Chondrocyte (in vitro differentiated cells): ENCODE data around the gene MTA1. TPM values are rescaled to one million over a fixed set of nuclear protein-coding genes. Genes with fewer than 3 reads are reported as not detected.

Source experiments
- DNase-seq: peaks from one replicate; pipeline ENCODE4 v3.0.0; 2021; ENCODE audit warnings: mixed read lengths, low spot score
- H3K27ac Mint-ChIP-seq: one replicate; pipeline ENCODE4 v1.8.0; 2021; ENCODE audit warnings: mild to moderate bottlenecking, moderate library complexity, mixed read lengths; ENCODE audit not compliant: unreplicated experiment
- H3K27me3 Mint-ChIP-seq: 2 replicates; pipeline ENCODE4 v1.8.0; 2021; ENCODE audit warnings: low read depth, mixed read lengths
- H3K36me3 Mint-ChIP-seq: 2 replicates; pipeline ENCODE4 v1.8.0; 2021; ENCODE audit warnings: low read depth, mixed read lengths
- H3K4me1 Mint-ChIP-seq: 2 replicates; pipeline ENCODE4 v1.8.0; 2021; ENCODE audit warnings: low read depth, mild to moderate bottlenecking, mixed read lengths
- H3K4me3 Mint-ChIP-seq: one replicate; pipeline ENCODE4 v1.8.0; 2021; ENCODE audit warnings: mild to moderate bottlenecking, moderate library complexity, mixed read lengths; ENCODE audit not compliant: unreplicated experiment
- H3K9me3 Mint-ChIP-seq: 2 replicates; pipeline ENCODE4 v1.8.0; 2021; ENCODE audit warnings: low read depth, mixed read lengths
- CTCF ChIP-seq: fragments of 200-600 bp; sonication (generic); IDR thresholded peaks from 2 replicates; pipeline ENCODE4 v1.5.0; 2021; ENCODE audit warnings: antibody characterized with exemption, mild to moderate bottlenecking, moderate library complexity
- total RNA-seq: library from RNA; stranded (reverse); gene quantifications from 3 replicates; pipeline ENCODE4 v1.2.1, GENCODE V29; 2021

MTA1 gene
- total RNA-seq, 1 donor from 2014 or later, result 83.6 TPM

DNA sequence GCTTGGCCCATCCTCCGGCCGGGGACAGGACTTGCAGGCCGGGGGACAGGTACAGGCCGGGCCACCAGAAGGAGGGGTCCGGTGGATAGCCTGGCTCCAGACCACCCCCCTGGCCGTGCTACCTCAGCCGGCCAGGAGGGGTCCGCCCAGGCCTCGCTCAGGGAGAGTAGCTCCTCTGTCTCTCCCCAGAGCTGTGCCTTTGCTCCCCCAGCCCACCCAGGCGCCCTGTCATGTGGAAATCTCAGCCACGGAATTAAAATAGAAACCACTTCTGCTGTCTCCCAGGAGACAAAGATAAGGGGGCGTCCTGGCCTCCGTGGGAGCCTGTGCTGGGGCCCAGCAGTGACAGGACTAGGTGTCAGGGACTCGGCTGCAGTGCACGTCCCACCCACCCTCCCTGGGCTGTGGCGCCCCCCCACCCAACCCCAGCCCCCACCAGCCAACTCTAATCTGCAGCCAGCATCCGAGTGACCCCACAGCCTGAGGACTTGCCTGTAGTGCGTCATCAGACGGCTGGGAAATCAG is 51.7 kb downstream of the MTA1 start:
- H3K27me3 Mint-ChIP-seq, result no peaks in the 10 kb centered on the region
- H3K4me1 Mint-ChIP-seq, result peaks cover 20% of the 10 kb centered on the region
- no peak for DNase-seq
- H3K27ac Mint-ChIP-seq, result no peak overlapping the region
- H3K36me3 Mint-ChIP-seq, result no peaks in the 10 kb centered on the region
- H3K9me3 Mint-ChIP-seq, result no peaks in the 10 kb centered on the region
- peak; percentile 49 for TF ChIP-seq CTCF
- no peak overlapping the region for H3K4me3 Mint-ChIP-seq

DNA sequence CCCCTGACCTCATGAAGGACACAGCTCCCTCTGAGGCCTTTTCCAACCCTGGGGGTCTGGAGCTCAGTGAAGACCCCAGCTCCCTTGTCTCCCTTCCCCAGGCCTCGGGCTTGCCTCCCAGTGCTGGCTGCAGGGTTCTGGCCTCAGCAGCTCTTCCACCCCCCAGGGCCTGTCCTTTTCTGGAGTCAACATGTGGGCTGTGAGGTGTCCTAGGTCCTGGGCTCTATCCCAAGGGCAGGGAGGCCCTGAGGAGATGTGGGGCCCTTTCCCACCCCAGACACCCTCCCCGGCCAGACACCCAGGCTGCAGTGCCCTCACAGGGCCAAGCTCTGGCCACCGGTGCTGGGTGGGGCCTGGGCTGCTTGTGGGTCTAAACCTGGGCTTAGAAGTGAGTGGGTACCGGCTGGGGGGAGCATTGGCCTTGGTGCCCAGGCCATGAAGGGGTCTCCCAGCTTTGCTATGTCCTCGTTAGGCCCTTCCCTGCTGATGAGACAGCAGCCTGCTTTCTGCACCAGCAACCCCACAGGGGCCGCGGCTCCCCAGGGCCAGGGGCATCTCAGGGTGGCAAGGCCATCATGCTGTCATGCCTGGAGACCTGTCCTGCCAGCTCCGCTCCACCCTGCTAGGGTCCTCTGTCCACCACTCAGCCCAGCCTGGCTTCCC is 52.3 kb downstream of the MTA1 start:
- no peak overlapping the region for H3K27ac Mint-ChIP-seq
- peaks cover 25% of the 10 kb centered on the region for H3K4me1 Mint-ChIP-seq
- TF ChIP-seq CTCF, result no peak
- no peak for DNase-seq
- no peaks in the 10 kb centered on the region for H3K36me3 Mint-ChIP-seq
- no peak overlapping the region for H3K4me3 Mint-ChIP-seq
- H3K27me3 Mint-ChIP-seq, result no peaks in the 10 kb centered on the region
- H3K9me3 Mint-ChIP-seq, result no peaks in the 10 kb centered on the region

DNA sequence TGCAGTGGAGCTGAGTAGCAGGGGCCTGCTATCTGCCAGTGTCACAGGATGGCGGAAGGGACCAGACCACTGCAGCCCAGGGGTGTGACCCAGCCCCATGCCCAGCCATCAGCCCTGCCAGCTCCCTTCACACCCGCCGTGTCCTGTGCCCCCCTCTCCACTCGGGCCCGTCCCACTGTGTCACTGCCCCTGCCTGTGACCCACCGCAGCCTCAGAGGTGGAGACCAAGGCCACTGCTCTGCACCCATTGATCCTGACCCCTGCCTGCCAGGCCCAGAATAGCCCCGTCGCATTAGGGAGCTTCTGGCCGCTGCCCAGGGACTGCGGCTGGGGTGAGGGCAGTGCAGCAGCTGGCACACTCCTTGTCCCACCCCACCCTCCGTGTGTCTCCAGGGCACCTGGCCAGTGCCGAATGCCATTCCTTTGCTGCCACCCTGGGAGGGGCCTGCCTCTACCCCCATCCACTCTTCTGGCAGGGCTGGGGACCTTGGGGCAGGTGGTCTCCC is 52.9 kb downstream of the MTA1 start:
- TF ChIP-seq CTCF, result no peak
- Mint-ChIP-seq H3K4me3 (no peak overlapping the region), H3K9me3 (no peaks in the 10 kb centered on the region), H3K36me3 (no peaks in the 10 kb centered on the region), H3K4me1 (peaks cover 30% of the 10 kb centered on the region), H3K27me3 (no peaks in the 10 kb centered on the region), H3K27ac (peak overlapping the region; percentile 77)
- no peak for DNase-seq

DNA sequence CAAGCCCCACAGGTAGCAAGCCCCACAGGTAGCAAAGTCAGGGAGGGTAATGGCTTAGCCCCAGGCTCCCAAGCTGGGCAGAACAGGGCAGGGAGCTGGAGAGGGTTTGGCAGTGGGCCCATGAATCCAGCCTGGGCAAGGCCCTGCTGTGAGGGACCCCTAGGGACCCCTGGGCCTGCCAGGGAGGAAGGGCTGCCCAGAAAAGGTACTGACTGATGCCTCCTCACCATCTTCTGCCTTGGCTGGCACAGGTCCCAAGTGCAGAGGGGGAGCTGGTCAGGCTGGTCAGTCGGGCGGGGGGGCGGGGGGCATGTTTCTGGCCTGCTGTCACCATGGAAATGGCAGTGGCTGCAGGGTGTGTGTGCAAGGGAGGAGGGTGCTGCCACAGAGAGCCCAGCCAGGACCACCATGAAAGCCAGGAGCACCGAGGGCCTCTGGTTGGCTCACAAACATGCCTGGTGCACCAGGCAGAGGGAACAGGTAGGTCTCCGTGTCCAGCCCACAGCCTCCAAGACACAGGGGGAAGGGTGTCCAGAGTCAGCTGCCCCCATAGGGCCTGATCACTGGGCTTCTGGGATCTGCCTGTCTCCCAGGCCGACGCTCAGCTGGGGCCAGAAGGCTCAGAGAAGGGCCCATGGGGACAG is 53.5 kb downstream of the MTA1 start:
- H3K4me1 Mint-ChIP-seq, result peaks cover 30% of the 10 kb centered on the region
- peak overlapping the region; percentile 77 for H3K27ac Mint-ChIP-seq
- H3K9me3 Mint-ChIP-seq, result no peaks in the 10 kb centered on the region
- DNase-seq, result no peak
- no peaks in the 10 kb centered on the region for H3K27me3 Mint-ChIP-seq
- peak overlapping the region; percentile 31 for H3K4me3 Mint-ChIP-seq
- no peaks in the 10 kb centered on the region for H3K36me3 Mint-ChIP-seq
- TF ChIP-seq CTCF, result no peak

DNA sequence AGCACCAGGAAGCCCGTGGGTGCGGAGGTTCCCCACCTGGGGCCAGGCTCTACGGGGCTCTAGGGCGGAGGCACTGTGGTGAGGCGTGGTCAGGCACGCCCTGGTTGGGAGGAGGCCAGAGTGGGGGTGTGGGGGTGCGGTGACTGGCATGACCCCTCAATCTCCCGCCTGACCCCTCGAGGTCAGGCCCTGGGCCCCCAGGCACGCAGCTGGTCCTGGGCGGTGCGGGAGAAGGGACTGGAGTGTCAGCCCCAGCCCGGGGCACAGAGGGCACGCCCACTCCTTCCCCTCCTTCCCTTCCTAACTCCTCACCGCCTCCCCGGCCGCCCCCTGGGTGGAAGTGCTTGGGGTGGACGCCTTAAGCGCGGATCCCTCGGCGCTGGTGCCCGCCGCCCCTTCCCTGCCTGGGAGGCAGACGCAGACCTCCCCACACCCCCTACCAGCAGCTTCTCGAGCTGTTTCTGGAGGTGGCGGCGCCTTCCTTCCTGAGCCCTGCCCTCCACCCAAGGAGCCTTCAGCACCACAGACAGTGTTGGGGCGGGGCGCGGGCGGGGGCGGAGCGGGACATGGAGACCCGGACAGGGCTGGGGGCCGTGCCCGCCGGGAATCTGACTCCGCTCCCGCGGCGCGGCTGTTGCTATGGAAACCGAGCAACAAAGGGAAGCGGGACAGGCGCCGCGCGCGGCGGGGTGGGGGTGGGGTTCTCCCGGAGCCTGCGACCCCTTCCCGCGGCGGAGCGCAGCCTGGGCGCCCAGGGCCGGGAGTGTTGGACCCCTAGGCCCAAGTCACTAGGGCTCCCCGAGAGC is 54.3 kb downstream of the MTA1 start:
- no peak for TF ChIP-seq CTCF
- Mint-ChIP-seq H3K9me3 (no peaks in the 10 kb centered on the region), H3K27ac (peak overlapping the region; percentile 80), H3K4me3 (peak overlapping the region; percentile 61), H3K27me3 (no peaks in the 10 kb centered on the region), H3K36me3 (no peaks in the 10 kb centered on the region), H3K4me1 (peaks cover 30% of the 10 kb centered on the region)
- DNase-seq, result no peak
